Peyer's patch (tissue), 4 donors: Measurements from ENCODE around the gene NPB.

ENCODE experiments used
- POLR2A ChIP-seq, 2 donors: fragments of 450-650 bp; IDR thresholded peaks; one replicate each; pipeline ENCODE4 v1.5.1; 2017; ENCODE audit warnings: antibody characterized with exemption in 2 of 2, mild to moderate bottlenecking in 2 of 2, moderate library complexity in 2 of 2
- TF ChIP-seq, protein P1 (sequence below), 6 experiments: fragments of 450-650 bp in 4 of 6; fragments of 200-600 bp in 2 of 6; sonication (generic) in 1 of 6; IDR thresholded peaks; one replicate each; pipeline ENCODE4 v1.5.1; 2017 to 2019; ENCODE audit warnings: antibody characterized with exemption in 6 of 6, mild to moderate bottlenecking in 3 of 6, moderate library complexity in 1 of 6

DNA sequence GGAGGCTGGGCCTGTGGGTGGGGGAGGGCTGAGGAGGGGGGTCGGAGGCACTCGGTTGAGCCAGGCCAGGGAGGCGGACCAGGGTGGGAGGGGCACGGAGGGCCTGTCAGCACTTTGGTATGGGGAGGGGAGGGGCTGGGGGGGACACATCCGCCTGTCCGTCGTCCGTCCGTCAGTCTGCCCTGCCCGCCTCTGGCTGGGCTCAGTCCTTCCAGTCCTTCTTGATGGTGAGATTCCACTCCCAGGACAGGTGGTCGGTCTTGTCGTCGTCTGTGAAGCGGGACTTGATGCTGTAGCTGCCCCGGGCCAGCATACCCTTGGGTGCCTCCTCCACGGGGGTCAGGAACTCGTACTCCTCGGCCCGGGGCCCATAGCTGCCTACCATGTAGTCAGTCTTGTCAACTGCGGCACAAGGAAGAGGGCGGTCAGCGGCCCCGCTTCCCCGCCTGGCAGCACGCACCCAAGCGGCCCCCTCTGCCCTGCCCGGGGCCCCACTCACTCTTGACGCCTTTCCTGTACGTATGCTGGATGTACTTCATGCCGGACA lies 33.3 kb upstream of the NPB start:
- TF ChIP-seq, protein P1, sequence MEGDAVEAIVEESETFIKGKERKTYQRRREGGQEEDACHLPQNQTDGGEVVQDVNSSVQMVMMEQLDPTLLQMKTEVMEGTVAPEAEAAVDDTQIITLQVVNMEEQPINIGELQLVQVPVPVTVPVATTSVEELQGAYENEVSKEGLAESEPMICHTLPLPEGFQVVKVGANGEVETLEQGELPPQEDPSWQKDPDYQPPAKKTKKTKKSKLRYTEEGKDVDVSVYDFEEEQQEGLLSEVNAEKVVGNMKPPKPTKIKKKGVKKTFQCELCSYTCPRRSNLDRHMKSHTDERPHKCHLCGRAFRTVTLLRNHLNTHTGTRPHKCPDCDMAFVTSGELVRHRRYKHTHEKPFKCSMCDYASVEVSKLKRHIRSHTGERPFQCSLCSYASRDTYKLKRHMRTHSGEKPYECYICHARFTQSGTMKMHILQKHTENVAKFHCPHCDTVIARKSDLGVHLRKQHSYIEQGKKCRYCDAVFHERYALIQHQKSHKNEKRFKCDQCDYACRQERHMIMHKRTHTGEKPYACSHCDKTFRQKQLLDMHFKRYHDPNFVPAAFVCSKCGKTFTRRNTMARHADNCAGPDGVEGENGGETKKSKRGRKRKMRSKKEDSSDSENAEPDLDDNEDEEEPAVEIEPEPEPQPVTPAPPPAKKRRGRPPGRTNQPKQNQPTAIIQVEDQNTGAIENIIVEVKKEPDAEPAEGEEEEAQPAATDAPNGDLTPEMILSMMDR (IDR thresholded peaks at IDR 0.05) = no peak
- no peak for TF ChIP-seq POLR2A (IDR thresholded peaks at IDR 0.05)
